Stimulated activated CD8-positive, alpha-beta memory T cell treated with anti-CD3 and anti-CD28 coated beads, Interleukin-2, amount 100 ng/mL, for 1 hour (primary cell): Measurements from ENCODE around the gene ASB12.
"Not testable (repeated sequence)": the region's sequence is repeated elsewhere in the genome, so short reads cannot be mapped to it uniquely, and the experiment has no call there.

Experiments used
- DNase-seq, 2 donors: peaks; one replicate each; pipeline ENCODE4 v3.0.0-alpha.2; 2020; ENCODE audit warnings: low read depth in 2 of 2

The ASB12 gene

GRCh38 chrX:64230123-64230970 is at the start of gene ASB12:
TSS of gene ASB12 (minus strand) at chrX:64230607. CDS start at chrX:64225650, 4,957 bp downstream.
- DNase-seq = no peak

- DNase-seq = no peak
These were observed 34.9 kb upstream of the ASB12 start for GRCh38 chrX:64265265-64265664.

GRCh38 chrX:64229154-64229553 is 1.3 kb downstream of the ASB12 start:
- DNase-seq = no peak

- DNase-seq = no peak
These were observed 12.4 kb downstream of the ASB12 start for GRCh38 chrX:64218023-64218422.

GRCh38 chrX:64213989-64214388 is 16.4 kb downstream of the ASB12 start:
- DNase-seq = not testable (repeated sequence)

- no peak for DNase-seq
These were observed 23.7 kb downstream of the ASB12 start for GRCh38 chrX:64206556-64207162.

GRCh38 chrX:64205735-64206501 is 24.5 kb downstream of the ASB12 start:
- peak; percentile 76 to 77 for DNase-seq

GRCh38 chrX:64205441-64205734 is 25.0 kb downstream of the ASB12 start, which contains the start of gene AMER1:
TSS of gene AMER1 (minus strand) at chrX:64205708. CDS start at chrX:64193286, 12,422 bp downstream.
- DNase-seq = no peak

GRCh38 chrX:64204701-64205440 is 25.5 kb downstream of the ASB12 start:
- DNase-seq = no peak

- no peak for DNase-seq
These were observed 26.2 kb downstream of the ASB12 start for GRCh38 chrX:64204252-64204651.

GRCh38 chrX:64202808-64203325 is 27.5 kb downstream of the ASB12 start:
- no peak for DNase-seq

- DNase-seq = no peak
These were observed 32.4 kb downstream of the ASB12 start for GRCh38 chrX:64198036-64198435.

GRCh38 chrX:64196606-64197005 is 33.8 kb downstream of the ASB12 start:
- no peak for DNase-seq

GRCh38 chrX:64195862-64196261 is 34.5 kb downstream of the ASB12 start:
- DNase-seq = no peak

GRCh38 chrX:64192673-64193072 is 37.7 kb downstream of the ASB12 start:
- DNase-seq = no peak

GRCh38 chrX:64192040-64192439 is 38.4 kb downstream of the ASB12 start:
- no peak for DNase-seq

- no peak for DNase-seq
These were observed 39.0 kb downstream of the ASB12 start for GRCh38 chrX:64191281-64192010.

GRCh38 chrX:64190136-64190740 is 40.2 kb downstream of the ASB12 start:
- no peak for DNase-seq

GRCh38 chrX:64188901-64189300 is 41.5 kb downstream of the ASB12 start:
- no peak for DNase-seq

- no peak for DNase-seq
These were observed 42.7 kb downstream of the ASB12 start for GRCh38 chrX:64187762-64188150.
